MM.1S (cell line): Measurements from ENCODE around the gene ILF3.
A peak's percentile ranks its signal among the peaks of the same experiment; 100 is the strongest.

ENCODE experiments used
- DNase-seq: peaks from one replicate; pipeline ENCODE4 v3.0.0-alpha.2; 2015
- H2AFZ ChIP-seq: fragments of 300-600 bp; sonication (generic); 2 replicates; pipeline ENCODE4 v1.6.0; 2016; ENCODE audit warnings: antibody characterized with exemption, low read length
- H3F3A ChIP-seq: fragments of 300-600 bp; sonication (generic); 2 replicates; pipeline ENCODE4 v1.6.1; 2016; ENCODE audit warnings: mild to moderate bottlenecking, antibody characterized with exemption, low read length, moderate library complexity, mixed read lengths; ENCODE audit not compliant: insufficient read depth
- H3K27ac ChIP-seq: fragments of 300-600 bp; sonication (generic); 2 replicates; pipeline ENCODE4 v1.5.1; 2016; ENCODE audit warnings: mild to moderate bottlenecking, low read length
- H3K27me3 ChIP-seq: fragments of 300-600 bp; sonication (generic); replicated peaks from 2 replicates; pipeline ENCODE4 v1.6.0; 2016; ENCODE audit warnings: low read length; ENCODE audit not compliant: insufficient read depth
- H3K36me3 ChIP-seq: fragments of 300-600 bp; sonication (generic); replicated peaks from 2 replicates; pipeline ENCODE4 v1.6.1; 2016; ENCODE audit warnings: mild to moderate bottlenecking, low read length, mixed read lengths; ENCODE audit not compliant: insufficient read depth
- H3K4me1 ChIP-seq: fragments of 300-600 bp; sonication (generic); 2 replicates; pipeline ENCODE4 v1.6.1; 2016; ENCODE audit warnings: low read length, mixed read lengths
- H3K4me2 ChIP-seq: fragments of 300-600 bp; sonication (generic); 2 replicates; pipeline ENCODE4 v1.6.0; 2016; ENCODE audit warnings: low read depth, low read length
- H3K4me3 ChIP-seq: fragments of 300-600 bp; sonication (generic); 2 replicates; pipeline ENCODE4 v1.5.1; 2016; ENCODE audit warnings: low read length, mixed read lengths
- H3K79me2 ChIP-seq: fragments of 300-600 bp; sonication (generic); 2 replicates; pipeline ENCODE4 v1.6.1; 2016; ENCODE audit warnings: mixed run types, low read length, mixed read lengths
- H3K9ac ChIP-seq: fragments of 300-600 bp; sonication (generic); 2 replicates; pipeline ENCODE4 v1.6.1; 2016; ENCODE audit warnings: low read length, mixed read lengths
- H3K9me2 ChIP-seq: fragments of 300-600 bp; sonication (generic); replicated peaks from 2 replicates; pipeline ENCODE4 v1.6.1; 2016; ENCODE audit warnings: mild to moderate bottlenecking, low read length, mixed read lengths; ENCODE audit not compliant: insufficient read depth
- H3K9me3 ChIP-seq: fragments of 300-600 bp; sonication (generic); replicated peaks from 2 replicates; pipeline ENCODE4 v1.6.1; 2016; ENCODE audit warnings: mild to moderate bottlenecking, low read length, mixed read lengths; ENCODE audit not compliant: insufficient read depth
- H4K20me1 ChIP-seq: fragments of 300-600 bp; sonication (generic); 2 replicates; pipeline ENCODE4 v1.6.1; 2016; ENCODE audit warnings: mild to moderate bottlenecking, low read length, moderate library complexity, mixed read lengths; ENCODE audit not compliant: insufficient read depth
- CTCF ChIP-seq: fragments of 300-600 bp; sonication (generic); IDR thresholded peaks from 2 replicates; pipeline ENCODE4 v1.5.1; 2016; ENCODE audit warnings: antibody characterized with exemption, low read length, mixed read lengths
- EZH2 ChIP-seq: fragments of 300-600 bp; sonication (generic); optimal IDR thresholded peaks from 2 replicates; pipeline ENCODE3; 2017; ENCODE audit warnings: low read depth, mild to moderate bottlenecking, antibody characterized with exemption, low read length, mixed read lengths
- EZH2phosphoT487 ChIP-seq: fragments of 300-600 bp; sonication (generic); IDR thresholded peaks from 2 replicates; pipeline ENCODE4 v1.6.1; 2018; ENCODE audit warnings: antibody characterized with exemption, low read length

ILF3 gene

GRCh38 chr19:10644260-10645007 is 9.7 kb upstream of the ILF3 start:
- no peaks in the 10 kb centered on the region for H3K9me2 ChIP-seq
- H3K4me3 ChIP-seq, result no peak overlapping the region
- H3K27ac ChIP-seq, result no peak overlapping the region
- H3K4me2 ChIP-seq, result no peak overlapping the region
- no peak overlapping the region for H3K9ac ChIP-seq
- no peak overlapping the region for H2AFZ ChIP-seq
- no peaks in the 10 kb centered on the region for H3K36me3 ChIP-seq
- H3K27me3 ChIP-seq, result no peaks in the 10 kb centered on the region
- H4K20me1 ChIP-seq, result no peaks in the 10 kb centered on the region
- H3K4me1 ChIP-seq, result no peaks in the 10 kb centered on the region
- no peaks in the 10 kb centered on the region for H3F3A ChIP-seq
- DNase-seq, result peak; percentile 76
- TF ChIP-seq EZH2, result no peak
- peak; percentile 79 for TF ChIP-seq CTCF
- H3K9me3 ChIP-seq, result no peaks in the 10 kb centered on the region
- no peaks in the 10 kb centered on the region for H3K79me2 ChIP-seq

- H3K4me3 ChIP-seq, result no peak overlapping the region
- TF ChIP-seq CTCF (no peak), EZH2phosphoT487 (no peak), EZH2 (no peak)
- no peaks in the 10 kb centered on the region for H4K20me1 ChIP-seq
- no peaks in the 10 kb centered on the region for H3K9me2 ChIP-seq
- peaks cover 3% of the 10 kb centered on the region; the same call in 1 of the 2 replicates for H3F3A ChIP-seq
- no peak for DNase-seq
- no peak overlapping the region for H2AFZ ChIP-seq
- H3K36me3 ChIP-seq, result no peaks in the 10 kb centered on the region
- no peaks in the 10 kb centered on the region for H3K9me3 ChIP-seq
- H3K27ac ChIP-seq, result no peak overlapping the region
- no peaks in the 10 kb centered on the region for H3K79me2 ChIP-seq
- H3K9ac ChIP-seq, result no peak overlapping the region
- H3K27me3 ChIP-seq, result no peaks in the 10 kb centered on the region
- no peak overlapping the region for H3K4me2 ChIP-seq
- peaks cover 4% of the 10 kb centered on the region; the same call in 1 of the 2 replicates for H3K4me1 ChIP-seq
Measured at GRCh38 chr19:10646456-10647159, 7.5 kb upstream of the ILF3 start.

GRCh38 chr19:10648360-10648759 is 5.8 kb upstream of the ILF3 start:
- DNase-seq, result no peak
- TF ChIP-seq EZH2phosphoT487, result no peak
- no peak for TF ChIP-seq CTCF
- no peak for TF ChIP-seq EZH2
- H2AFZ ChIP-seq, result no peak overlapping the region
- H3K9ac ChIP-seq, result no peak overlapping the region
- H3K9me2 ChIP-seq, result no peaks in the 10 kb centered on the region
- H3K9me3 ChIP-seq, result no peaks in the 10 kb centered on the region
- H4K20me1 ChIP-seq, result no peaks in the 10 kb centered on the region
- H3K27me3 ChIP-seq, result no peaks in the 10 kb centered on the region
- no peak overlapping the region for H3K4me2 ChIP-seq
- peaks cover 12% of the 10 kb centered on the region for H3F3A ChIP-seq
- H3K36me3 ChIP-seq, result no peaks in the 10 kb centered on the region
- no peak overlapping the region for H3K4me3 ChIP-seq
- peaks cover 13% of the 10 kb centered on the region for H3K4me1 ChIP-seq
- peaks cover 9% of the 10 kb centered on the region for H3K79me2 ChIP-seq
- no peak overlapping the region for H3K27ac ChIP-seq
